ENCODE results near the gene CLDN6. TPM values are rescaled to one million over a fixed set of nuclear protein-coding genes. Genes with fewer than 3 reads are reported as not detected.
A peak's percentile ranks its signal among the peaks of the same experiment; 100 is the strongest.

Gene CLDN6
- total RNA-seq, 1 experiment from 2014 or later, result 0.49 TPM

- Histone ChIP-seq H3K79me2 (ENCODE audit: insufficient read depth, low read length) (peaks cover 25% of the 10 kb centered on the region; the same call in 1 of the 2 replicates), H2AFZ (ENCODE audit: low read depth, low read length, poor library complexity, severe bottlenecking) (no peak overlapping the region), H3K9ac (ENCODE audit: low read length) (peak overlapping the region; percentile 99; the same call in 1 of the 2 replicates), H3K36me3 (ENCODE audit: control insufficient read depth in 1 of 2, insufficient read depth in 2 of 2, low read length in 2 of 2) (peaks cover 8 to 32% of the 10 kb centered on the region in 2 experiments; a peak in 2 of 4 replicates), H4K20me1 (ENCODE audit: insufficient read depth) (no peaks in the 10 kb centered on the region), H3K4me3 (replicated peaks in 1 of 2; ENCODE audit: low read depth in 1 of 2, low read length in 2 of 2) (peak overlapping the region; percentile 94 to 95), H3K9me3 (ENCODE audit: control insufficient read depth in 1 of 2, insufficient read depth in 1 of 2, low read depth in 1 of 2, low read length in 2 of 2) (no peaks in the 10 kb centered on the region), H3K4me2 (ENCODE audit: low read length) (peak overlapping the region; percentile 86), H3K27ac (ENCODE audit: low read depth, low read length) (peak overlapping the region; percentile 100; the same call in 1 of the 2 replicates), H3K4me1 (ENCODE audit: control insufficient read depth in 1 of 2, insufficient read depth in 2 of 2, low read length in 2 of 2) (peaks cover 16 to 55% of the 10 kb centered on the region in 2 experiments), H3K27me3 (ENCODE audit: insufficient read depth, low read length) (no peaks in the 10 kb centered on the region), H3K9me2 (ENCODE audit: insufficient read depth) (no peaks in the 10 kb centered on the region)
- ChIA-PET CTCF (interaction anchor here (0.9 kb wide), 1 partner anchor 8 kb away, joined by 3 read pairs; no protein-coding TSS in a partner anchor), RAD21 (ENCODE audit: low non-redundant PET in 1 of 2, low total read pairs in 2 of 2, uncharacterized antibody in 2 of 2, unreplicated experiment in 2 of 2) (no interaction called here), POLR2A (interaction anchor here (0.6 to 8.2 kb wide), 4 partner anchors 20 to 177 kb away, joined by 3 to 188 read pairs (median 3); no protein-coding TSS in a partner anchor)
- no TSS peak for BruUV-seq (replicated peaks)
- DNase-seq (ENCODE audit: low read depth, low spot score) (no peak), ATAC-seq (no peak)
- intact Hi-C loops (cut with micrococcal nuclease), result loop anchor here (2.0 kb wide), 1 partner anchor 21 kb away; no protein-coding TSS in a partner anchor
- no peak for TF ChIP-seq MAX (IDR thresholded peaks at IDR 0.05)
- TF ChIP-seq ZBTB33 (IDR thresholded peaks at IDR 0.05; ENCODE audit: extremely low read depth, insufficient replicate concordance, low read length), result no peak
- no peak for TF ChIP-seq SIN3A (IDR thresholded peaks at IDR 0.05; ENCODE audit: low read depth)
- no peak for TF ChIP-seq EGR1 (IDR thresholded peaks at IDR 0.05; ENCODE audit: low read depth)
- no peak for TF ChIP-seq RAD21 (IDR thresholded peaks at IDR 0.05; ENCODE audit: low read depth)
- TF ChIP-seq TCF7L2 (IDR thresholded peaks at IDR 0.05; ENCODE audit: borderline replicate concordance, extremely low read depth, insufficient read depth, insufficient read length), result no peak
- TF ChIP-seq EZH2phosphoT487 (IDR thresholded peaks at IDR 0.05; ENCODE audit: borderline replicate concordance), result no peak
- TF ChIP-seq SRF (IDR thresholded peaks at IDR 0.05; ENCODE audit: low read depth), result no peak
- no peak for TF ChIP-seq REST (IDR thresholded peaks at IDR 0.05; ENCODE audit: low read depth)
- no peak for TF ChIP-seq SP1 (IDR thresholded peaks at IDR 0.05; ENCODE audit: low read depth)
- TF ChIP-seq EZH2 (IDR thresholded peaks at IDR 0.05), result no peak
- TF ChIP-seq YY1 (IDR thresholded peaks at IDR 0.05; ENCODE audit: extremely low read depth, insufficient replicate concordance, low read depth, low read length), result no peak
- no peak for TF ChIP-seq ATF3 (IDR thresholded peaks at IDR 0.05)
- no peak for TF ChIP-seq CTCF (IDR thresholded peaks at IDR 0.05 in 2 of 3, conservative IDR thresholded peaks at IDR 0.05 in 1 of 3; ENCODE audit: borderline replicate concordance in 1 of 3, insufficient read depth in 1 of 3, low read depth in 2 of 3, low read length in 2 of 3)
- no peak for TF ChIP-seq CEBPB (IDR thresholded peaks at IDR 0.05; ENCODE audit: low read depth)
- no peak for TF ChIP-seq POLR2AphosphoS5 (IDR thresholded peaks at IDR 0.05; ENCODE audit: low read depth, low read length)
- TF ChIP-seq CBX3 (IDR thresholded peaks at IDR 0.05; ENCODE audit: low read depth), result no peak
These were observed 7.3 kb upstream of the CLDN6 start for GRCh38 chr16:3025032-3026002.

Data from HCT116 (cell line).